Measurements from ENCODE around the gene CDK5RAP1.

- TF ChIP-seq, protein P1, sequence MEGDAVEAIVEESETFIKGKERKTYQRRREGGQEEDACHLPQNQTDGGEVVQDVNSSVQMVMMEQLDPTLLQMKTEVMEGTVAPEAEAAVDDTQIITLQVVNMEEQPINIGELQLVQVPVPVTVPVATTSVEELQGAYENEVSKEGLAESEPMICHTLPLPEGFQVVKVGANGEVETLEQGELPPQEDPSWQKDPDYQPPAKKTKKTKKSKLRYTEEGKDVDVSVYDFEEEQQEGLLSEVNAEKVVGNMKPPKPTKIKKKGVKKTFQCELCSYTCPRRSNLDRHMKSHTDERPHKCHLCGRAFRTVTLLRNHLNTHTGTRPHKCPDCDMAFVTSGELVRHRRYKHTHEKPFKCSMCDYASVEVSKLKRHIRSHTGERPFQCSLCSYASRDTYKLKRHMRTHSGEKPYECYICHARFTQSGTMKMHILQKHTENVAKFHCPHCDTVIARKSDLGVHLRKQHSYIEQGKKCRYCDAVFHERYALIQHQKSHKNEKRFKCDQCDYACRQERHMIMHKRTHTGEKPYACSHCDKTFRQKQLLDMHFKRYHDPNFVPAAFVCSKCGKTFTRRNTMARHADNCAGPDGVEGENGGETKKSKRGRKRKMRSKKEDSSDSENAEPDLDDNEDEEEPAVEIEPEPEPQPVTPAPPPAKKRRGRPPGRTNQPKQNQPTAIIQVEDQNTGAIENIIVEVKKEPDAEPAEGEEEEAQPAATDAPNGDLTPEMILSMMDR (conservative IDR thresholded peaks at IDR 0.05; ENCODE audit: low read length) = no peak
- no peak for TF ChIP-seq EZH2phosphoT487 (IDR thresholded peaks at IDR 0.05; ENCODE audit: borderline replicate concordance, low read depth, low read length)
These were observed 9.4 kb downstream of the CDK5RAP1 start for GRCh38 chr20:33391722-33392415.
